ENCODE results near the gene RNU7-1. TPM values are rescaled to one million over a fixed set of nuclear protein-coding genes. Genes with fewer than 3 reads are reported as not detected.

RNU7-1 gene
- total RNA-seq, 1 donor, result not detected

DNA sequence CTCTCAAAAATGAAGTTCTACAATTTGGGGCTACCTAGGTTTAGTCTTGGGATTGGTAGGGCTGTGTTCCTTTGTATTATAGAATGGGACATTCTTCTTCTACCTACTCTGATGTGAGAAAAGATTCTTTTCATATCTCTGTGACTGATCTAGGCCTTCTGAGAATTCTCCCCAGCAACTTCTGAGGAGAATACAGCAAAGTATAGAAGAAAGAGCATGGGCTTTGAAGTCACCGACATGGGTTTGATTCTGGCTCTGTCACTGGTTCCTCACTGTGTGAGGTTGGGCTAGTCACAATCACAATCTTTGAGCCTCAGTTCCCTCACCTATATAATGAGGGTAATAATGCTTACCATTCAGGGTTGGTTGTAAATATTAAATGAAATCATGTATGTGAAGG is 10.8 kb upstream of the RNU7-1 start:
- H3K4me2 ChIP-seq (ENCODE audit: insufficient read depth, low read length), result no peak overlapping the region
- peaks cover 30% of the 10 kb centered on the region for H3K36me3 ChIP-seq (ENCODE audit: insufficient read depth, low read length)
- H4K20me1 ChIP-seq (ENCODE audit: insufficient read depth, low read length), result peaks cover 44% of the 10 kb centered on the region
- peaks cover 40% of the 10 kb centered on the region for H3K4me1 ChIP-seq (ENCODE audit: insufficient read depth, low read length)
- H2AFZ ChIP-seq (ENCODE audit: low read length), result no peak overlapping the region
- H3K27me3 ChIP-seq (ENCODE audit: insufficient read depth, low read length), result no peaks in the 10 kb centered on the region
- TF ChIP-seq, protein P1, sequence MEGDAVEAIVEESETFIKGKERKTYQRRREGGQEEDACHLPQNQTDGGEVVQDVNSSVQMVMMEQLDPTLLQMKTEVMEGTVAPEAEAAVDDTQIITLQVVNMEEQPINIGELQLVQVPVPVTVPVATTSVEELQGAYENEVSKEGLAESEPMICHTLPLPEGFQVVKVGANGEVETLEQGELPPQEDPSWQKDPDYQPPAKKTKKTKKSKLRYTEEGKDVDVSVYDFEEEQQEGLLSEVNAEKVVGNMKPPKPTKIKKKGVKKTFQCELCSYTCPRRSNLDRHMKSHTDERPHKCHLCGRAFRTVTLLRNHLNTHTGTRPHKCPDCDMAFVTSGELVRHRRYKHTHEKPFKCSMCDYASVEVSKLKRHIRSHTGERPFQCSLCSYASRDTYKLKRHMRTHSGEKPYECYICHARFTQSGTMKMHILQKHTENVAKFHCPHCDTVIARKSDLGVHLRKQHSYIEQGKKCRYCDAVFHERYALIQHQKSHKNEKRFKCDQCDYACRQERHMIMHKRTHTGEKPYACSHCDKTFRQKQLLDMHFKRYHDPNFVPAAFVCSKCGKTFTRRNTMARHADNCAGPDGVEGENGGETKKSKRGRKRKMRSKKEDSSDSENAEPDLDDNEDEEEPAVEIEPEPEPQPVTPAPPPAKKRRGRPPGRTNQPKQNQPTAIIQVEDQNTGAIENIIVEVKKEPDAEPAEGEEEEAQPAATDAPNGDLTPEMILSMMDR (IDR thresholded peaks at IDR 0.05; ENCODE audit: extremely low read depth, low read depth, low read length), result no peak
- no peaks in the 10 kb centered on the region for H3K9me3 ChIP-seq (ENCODE audit: low read depth, low read length)
- no peak for DNase-seq (ENCODE audit: insufficient read length, low spot score, missing footprints)
- H3K27ac ChIP-seq (ENCODE audit: low read depth, low read length), result no peak overlapping the region
- H3K4me3 ChIP-seq (ENCODE audit: insufficient read depth, low read length), result no peak overlapping the region
- peaks cover 59% of the 10 kb centered on the region for H3K79me2 ChIP-seq (ENCODE audit: insufficient read depth, low read length)

DNA sequence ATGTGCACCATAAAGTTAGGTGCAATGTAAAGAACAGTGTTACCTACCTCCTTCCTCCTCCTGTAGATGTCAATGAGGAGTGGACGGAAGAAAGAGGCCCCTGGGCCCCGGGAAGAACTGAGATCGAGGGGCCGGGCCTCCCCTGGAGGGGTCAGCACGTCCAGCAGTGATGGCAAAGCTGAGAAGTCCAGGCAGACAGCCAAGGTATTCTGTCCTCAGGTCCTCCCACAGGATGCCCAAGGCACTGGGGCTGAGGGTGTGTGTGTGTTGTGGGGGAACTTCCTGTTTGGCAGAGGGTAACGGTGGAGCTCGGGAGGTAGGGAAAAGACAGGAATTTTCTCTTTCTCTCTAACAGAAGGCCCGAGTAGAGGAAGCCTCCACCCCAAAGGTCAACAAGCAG is 9.5 kb upstream of the RNU7-1 start:
- TF ChIP-seq, protein P1 (IDR thresholded peaks at IDR 0.05; ENCODE audit: extremely low read depth, low read depth, low read length), result no peak
- Histone ChIP-seq H3K4me2 (ENCODE audit: insufficient read depth, low read length) (no peak overlapping the region), H3K79me2 (ENCODE audit: insufficient read depth, low read length) (peaks cover 53% of the 10 kb centered on the region), H3K9me3 (ENCODE audit: low read depth, low read length) (no peaks in the 10 kb centered on the region), H3K4me1 (ENCODE audit: insufficient read depth, low read length) (peaks cover 45% of the 10 kb centered on the region), H3K27me3 (ENCODE audit: insufficient read depth, low read length) (no peaks in the 10 kb centered on the region), H3K4me3 (ENCODE audit: insufficient read depth, low read length) (no peak overlapping the region), H3K27ac (ENCODE audit: low read depth, low read length) (peak overlapping the region; percentile 60), H3K36me3 (ENCODE audit: insufficient read depth, low read length) (peaks cover 39% of the 10 kb centered on the region), H4K20me1 (ENCODE audit: insufficient read depth, low read length) (peaks cover 41% of the 10 kb centered on the region), H2AFZ (ENCODE audit: low read length) (no peak overlapping the region)
- DNase-seq (ENCODE audit: insufficient read length, low spot score, missing footprints), result peak; percentile 91

GRCh38 chr12:6935371-6936193 is 8.0 kb upstream of the RNU7-1 start:
- Histone ChIP-seq H4K20me1 (ENCODE audit: insufficient read depth, low read length) (peaks cover 30% of the 10 kb centered on the region), H3K27ac (ENCODE audit: low read depth, low read length) (peak overlapping the region; percentile 12), H3K9me3 (ENCODE audit: low read depth, low read length) (no peaks in the 10 kb centered on the region), H3K27me3 (ENCODE audit: insufficient read depth, low read length) (no peaks in the 10 kb centered on the region), H3K4me2 (ENCODE audit: insufficient read depth, low read length) (no peak overlapping the region), H3K36me3 (ENCODE audit: insufficient read depth, low read length) (peaks cover 50% of the 10 kb centered on the region), H2AFZ (ENCODE audit: low read length) (no peak overlapping the region), H3K79me2 (ENCODE audit: insufficient read depth, low read length) (peaks cover 42% of the 10 kb centered on the region), H3K4me3 (ENCODE audit: insufficient read depth, low read length) (no peak overlapping the region), H3K4me1 (ENCODE audit: insufficient read depth, low read length) (peaks cover 32% of the 10 kb centered on the region)
- no peak for DNase-seq (ENCODE audit: insufficient read length, low spot score, missing footprints)
- TF ChIP-seq, protein P1 (IDR thresholded peaks at IDR 0.05; ENCODE audit: extremely low read depth, low read depth, low read length), result no peak

DNA sequence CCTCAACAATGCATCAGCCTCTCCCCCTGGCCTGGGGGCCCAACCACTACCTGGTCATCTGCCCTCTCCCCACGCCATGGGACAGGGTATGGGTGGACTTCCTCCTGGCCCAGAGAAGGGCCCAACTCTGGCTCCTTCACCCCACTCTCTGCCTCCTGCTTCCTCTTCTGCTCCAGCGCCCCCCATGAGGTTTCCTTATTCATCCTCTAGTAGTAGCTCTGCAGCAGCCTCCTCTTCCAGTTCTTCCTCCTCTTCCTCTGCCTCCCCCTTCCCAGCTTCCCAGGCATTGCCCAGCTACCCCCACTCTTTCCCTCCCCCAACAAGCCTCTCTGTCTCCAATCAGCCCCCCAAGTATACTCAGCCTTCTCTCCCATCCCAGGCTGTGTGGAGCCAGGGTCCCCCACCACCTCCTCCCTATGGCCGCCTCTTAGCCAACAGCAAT is 7.4 kb upstream of the RNU7-1 start:
- H3K27me3 ChIP-seq (ENCODE audit: insufficient read depth, low read length), result no peaks in the 10 kb centered on the region
- no peak overlapping the region for H3K4me3 ChIP-seq (ENCODE audit: insufficient read depth, low read length)
- TF ChIP-seq, protein P1 (IDR thresholded peaks at IDR 0.05; ENCODE audit: extremely low read depth, low read depth, low read length), result no peak
- H3K4me1 ChIP-seq (ENCODE audit: insufficient read depth, low read length), result peaks cover 27% of the 10 kb centered on the region
- no peak overlapping the region for H3K4me2 ChIP-seq (ENCODE audit: insufficient read depth, low read length)
- H4K20me1 ChIP-seq (ENCODE audit: insufficient read depth, low read length), result peaks cover 24% of the 10 kb centered on the region
- H2AFZ ChIP-seq (ENCODE audit: low read length), result no peak overlapping the region
- H3K9me3 ChIP-seq (ENCODE audit: low read depth, low read length), result no peaks in the 10 kb centered on the region
- H3K36me3 ChIP-seq (ENCODE audit: insufficient read depth, low read length), result peaks cover 56% of the 10 kb centered on the region
- no peak for DNase-seq (ENCODE audit: insufficient read length, low spot score, missing footprints)
- no peak overlapping the region for H3K27ac ChIP-seq (ENCODE audit: low read depth, low read length)
- H3K79me2 ChIP-seq (ENCODE audit: insufficient read depth, low read length), result peaks cover 39% of the 10 kb centered on the region

All from osteoblast (primary cell).